D721Med (cell line): Measurements from ENCODE around the gene ATP2B1.

Experiments
- DNase-seq: peaks from one replicate; pipeline ENCODE4 v3.0.0; 2011; ENCODE audit warnings: low spot score; ENCODE audit not compliant: insufficient read length
- FAIRE-seq: peaks from 2 replicates; lab custom pipeline; 2011; peaks lifted over from hg19 to GRCh38; lab: Jason Lieb, UNC
- TF ChIP-seq, protein P1 (sequence below): IDR thresholded peaks from 2 replicates; pipeline ENCODE4 v1.5.1; 2012; ENCODE audit warnings: mild to moderate bottlenecking, control low read depth; ENCODE audit not compliant: insufficient read depth; ENCODE audit errors: missing control alignments

The ATP2B1 gene

GRCh38 chr12:89669197-89669596, 39.4 kb downstream of the ATP2B1 start:
- FAIRE-seq (no peak), DNase-seq (no peak)
- TF ChIP-seq, protein P1, sequence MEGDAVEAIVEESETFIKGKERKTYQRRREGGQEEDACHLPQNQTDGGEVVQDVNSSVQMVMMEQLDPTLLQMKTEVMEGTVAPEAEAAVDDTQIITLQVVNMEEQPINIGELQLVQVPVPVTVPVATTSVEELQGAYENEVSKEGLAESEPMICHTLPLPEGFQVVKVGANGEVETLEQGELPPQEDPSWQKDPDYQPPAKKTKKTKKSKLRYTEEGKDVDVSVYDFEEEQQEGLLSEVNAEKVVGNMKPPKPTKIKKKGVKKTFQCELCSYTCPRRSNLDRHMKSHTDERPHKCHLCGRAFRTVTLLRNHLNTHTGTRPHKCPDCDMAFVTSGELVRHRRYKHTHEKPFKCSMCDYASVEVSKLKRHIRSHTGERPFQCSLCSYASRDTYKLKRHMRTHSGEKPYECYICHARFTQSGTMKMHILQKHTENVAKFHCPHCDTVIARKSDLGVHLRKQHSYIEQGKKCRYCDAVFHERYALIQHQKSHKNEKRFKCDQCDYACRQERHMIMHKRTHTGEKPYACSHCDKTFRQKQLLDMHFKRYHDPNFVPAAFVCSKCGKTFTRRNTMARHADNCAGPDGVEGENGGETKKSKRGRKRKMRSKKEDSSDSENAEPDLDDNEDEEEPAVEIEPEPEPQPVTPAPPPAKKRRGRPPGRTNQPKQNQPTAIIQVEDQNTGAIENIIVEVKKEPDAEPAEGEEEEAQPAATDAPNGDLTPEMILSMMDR = no peak

DNA sequence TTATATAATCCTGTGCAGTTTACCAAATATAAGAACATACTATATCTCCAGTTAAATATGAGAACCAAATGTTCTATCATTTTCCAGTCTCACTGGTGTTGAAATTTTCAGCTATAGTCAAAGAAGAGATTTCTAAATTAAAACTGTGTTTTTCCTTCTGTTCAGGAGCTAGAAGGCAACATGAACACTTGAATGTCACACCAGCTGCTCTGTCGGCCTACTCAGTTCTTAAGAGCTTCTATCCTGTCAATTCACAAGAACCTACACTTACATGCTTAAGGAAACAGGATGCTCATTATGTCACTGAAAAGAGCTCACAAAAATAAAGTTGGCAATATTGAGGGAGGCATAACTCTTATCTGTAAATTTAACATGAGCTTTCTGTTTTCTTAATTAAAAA, 43.1 kb downstream of the ATP2B1 start:
- DNase-seq (no peak), FAIRE-seq (peak; percentile 41)
- TF ChIP-seq, protein P1 = no peak

DNA sequence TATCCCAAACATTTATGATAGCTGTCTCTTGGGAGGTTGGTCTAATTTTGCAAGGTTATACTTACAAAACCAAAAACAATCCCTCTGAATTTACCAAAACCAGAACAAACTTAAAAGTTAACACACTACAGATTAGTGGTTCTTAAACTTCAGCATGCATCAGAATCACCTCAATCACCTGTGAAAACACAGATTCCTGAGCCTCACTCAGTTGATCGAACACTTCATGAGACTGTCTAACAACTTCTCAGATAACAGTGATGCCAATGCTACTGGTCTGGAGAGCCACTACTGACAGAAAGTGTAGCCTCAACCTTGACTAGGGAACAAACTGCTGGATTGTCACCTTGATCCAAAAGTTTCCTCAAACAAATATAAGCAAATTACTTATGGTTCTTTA, 44.2 kb downstream of the ATP2B1 start:
- FAIRE-seq (no peak), DNase-seq (no peak)
- TF ChIP-seq, protein P1 = no peak

DNA sequence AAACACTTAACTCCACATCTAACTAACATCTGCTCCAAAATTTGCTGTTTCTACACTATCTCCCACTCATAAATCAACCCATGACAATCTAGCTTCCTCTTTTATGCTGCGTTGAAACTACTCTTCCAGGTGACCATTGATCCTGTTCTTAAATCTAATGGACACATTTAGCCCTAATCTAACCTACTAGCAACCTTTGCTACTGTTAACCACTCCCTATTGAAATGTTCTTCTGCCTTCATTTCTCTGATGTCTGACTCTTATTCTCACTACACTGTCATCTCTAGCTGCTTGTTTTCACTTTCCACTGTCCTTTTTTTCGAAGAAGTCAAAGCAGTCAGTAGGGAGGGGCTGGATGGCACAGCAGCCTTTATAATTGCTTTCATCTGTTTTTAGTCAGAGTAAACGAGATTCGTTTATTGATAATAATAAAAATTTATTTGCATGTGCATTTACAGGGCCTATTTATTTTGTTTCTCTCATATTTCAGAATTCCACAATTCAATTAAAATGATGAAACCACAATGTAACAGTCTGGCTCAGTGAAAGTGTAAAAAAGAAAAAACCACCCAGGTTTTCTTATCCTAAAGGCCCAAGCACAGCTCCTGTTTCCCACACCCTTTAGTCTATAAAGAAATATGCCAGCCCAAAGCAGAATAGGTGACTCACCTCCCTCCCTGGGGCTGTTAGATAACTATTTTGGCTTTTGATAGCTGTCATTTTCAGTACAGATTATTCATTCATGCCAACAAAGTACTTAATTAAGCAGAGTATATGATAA, 44.9 kb downstream of the ATP2B1 start:
- TF ChIP-seq, protein P1 = no peak
- no peak for FAIRE-seq

DNA sequence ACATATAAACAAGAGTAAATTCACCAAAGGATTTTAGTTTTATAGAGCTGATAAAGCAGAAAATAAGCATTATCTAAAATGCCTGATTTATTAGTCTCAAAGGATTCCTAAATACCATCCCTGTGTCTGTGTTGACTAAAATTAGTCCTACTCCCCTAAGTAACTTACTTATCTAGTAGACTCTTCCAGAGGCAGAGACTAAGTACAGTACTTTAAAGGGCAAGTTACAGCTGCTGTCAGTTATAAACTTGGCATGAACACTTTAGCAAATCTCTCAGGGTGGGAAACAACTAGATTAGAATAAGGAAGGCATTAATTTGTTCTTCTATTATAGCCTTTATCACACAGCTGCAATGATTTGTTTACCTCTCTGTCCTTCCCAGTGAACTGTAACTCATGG, 46.0 kb downstream of the ATP2B1 start:
- FAIRE-seq (no peak), DNase-seq (no peak)
- TF ChIP-seq, protein P1 = no peak

More for the DNA sequence above, 44.9 kb downstream of the ATP2B1 start:
- no peak for DNase-seq

- TF ChIP-seq, protein P1 = no peak
- DNase-seq (no peak), FAIRE-seq (no peak)
Observed at GRCh38 chr12:89661706-89662330, 46.8 kb downstream of the ATP2B1 start.

DNA sequence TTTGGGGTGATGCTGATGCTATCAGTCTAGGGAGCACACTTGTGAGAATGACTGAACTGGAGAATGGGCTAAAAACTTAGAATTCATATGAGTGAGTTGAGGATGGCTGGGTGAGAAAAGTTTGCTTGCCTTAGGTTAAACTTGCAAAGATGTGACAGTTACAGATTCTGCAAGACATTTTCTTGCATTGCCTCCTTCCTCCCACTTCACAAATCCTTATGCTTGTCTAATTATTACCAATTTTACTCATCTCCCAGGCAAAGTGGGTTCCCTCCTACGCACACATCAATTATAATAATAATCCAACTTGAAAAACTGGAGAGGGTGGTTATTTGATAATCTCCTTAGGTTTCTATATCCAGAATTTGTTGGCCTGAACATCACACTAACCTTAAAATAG, 50.9 kb downstream of the ATP2B1 start:
- TF ChIP-seq, protein P1 = no peak
- DNase-seq (no peak), FAIRE-seq (no peak)
